ENCODE measurements around the gene TCEANC2.
"Not testable (repeated sequence)": the region's sequence is repeated elsewhere in the genome, so short reads cannot be mapped to it uniquely, and the experiment has no call there.

TCEANC2 gene

GRCh38 chr1:54086754-54087153, 33.3 kb downstream of the TCEANC2 start:
- peaks cover 5% of the 10 kb centered on the region for H3K4me1 Mint-ChIP-seq
- no peaks in the 10 kb centered on the region for H3K9me3 Mint-ChIP-seq
- H3K27ac Mint-ChIP-seq = no peak overlapping the region
- no peak for ATAC-seq (ENCODE audit: low read depth)
- H3K36me3 Mint-ChIP-seq = peaks cover 18% of the 10 kb centered on the region
- H3K4me3 Mint-ChIP-seq = no peak overlapping the region
- no peak for DNase-seq (ENCODE audit: low spot score in 2 of 2)
- no peaks in the 10 kb centered on the region for H3K27me3 Mint-ChIP-seq

GRCh38 chr1:54088385-54088784, 35.0 kb downstream of the TCEANC2 start:
- no peak overlapping the region for H3K4me3 Mint-ChIP-seq
- ATAC-seq (ENCODE audit: low read depth) = no peak
- peaks cover 11% of the 10 kb centered on the region for H3K36me3 Mint-ChIP-seq
- no peak overlapping the region for H3K27ac Mint-ChIP-seq
- no peaks in the 10 kb centered on the region for H3K9me3 Mint-ChIP-seq
- no peak for DNase-seq (ENCODE audit: low spot score in 2 of 2)
- no peaks in the 10 kb centered on the region for H3K27me3 Mint-ChIP-seq
- H3K4me1 Mint-ChIP-seq = peaks cover 3% of the 10 kb centered on the region

- H3K9me3 Mint-ChIP-seq = no peaks in the 10 kb centered on the region
Measured at GRCh38 chr1:54091666-54092065, 38.3 kb downstream of the TCEANC2 start.

GRCh38 chr1:54094001-54094729, 40.8 kb downstream of the TCEANC2 start:
- ATAC-seq (ENCODE audit: low read depth) (no peak), DNase-seq (ENCODE audit: low spot score in 2 of 2) (no peak)
- Mint-ChIP-seq H3K36me3 (peaks cover 20% of the 10 kb centered on the region), H3K27me3 (no peaks in the 10 kb centered on the region), H3K27ac (no peak overlapping the region), H3K4me3 (no peak overlapping the region), H3K4me1 (no peaks in the 10 kb centered on the region), H3K9me3 (no peaks in the 10 kb centered on the region)

More at GRCh38 chr1:54091666-54092065, 38.3 kb downstream of the TCEANC2 start:
- ATAC-seq (ENCODE audit: low read depth) (no peak), DNase-seq (ENCODE audit: low spot score in 2 of 2) (no peak)
- H3K4me3 Mint-ChIP-seq = no peak overlapping the region
- peaks cover 9% of the 10 kb centered on the region for H3K36me3 Mint-ChIP-seq
- no peaks in the 10 kb centered on the region for H3K27me3 Mint-ChIP-seq
- no peaks in the 10 kb centered on the region for H3K4me1 Mint-ChIP-seq
- no peak overlapping the region for H3K27ac Mint-ChIP-seq

GRCh38 chr1:54094730-54095105, 41.3 kb downstream of the TCEANC2 start:
- not testable (repeated sequence) for H3K27ac Mint-ChIP-seq

GRCh38 chr1:54095546-54096226, 42.3 kb downstream of the TCEANC2 start:
- Mint-ChIP-seq H3K27ac (no peak overlapping the region), H3K4me3 (no peak overlapping the region), H3K36me3 (peaks cover 26% of the 10 kb centered on the region), H3K4me1 (no peaks in the 10 kb centered on the region), H3K27me3 (no peaks in the 10 kb centered on the region), H3K9me3 (no peaks in the 10 kb centered on the region)
- DNase-seq (ENCODE audit: low spot score in 2 of 2) (no peak), ATAC-seq (ENCODE audit: low read depth) (no peak)

More at GRCh38 chr1:54094730-54095105, 41.3 kb downstream of the TCEANC2 start:
- ATAC-seq (ENCODE audit: low read depth); H3K4me3 Mint-ChIP-seq; H3K9me3 Mint-ChIP-seq; DNase-seq (ENCODE audit: low spot score in 2 of 2); H3K4me1 Mint-ChIP-seq; H3K27me3 Mint-ChIP-seq: not testable (repeated sequence)
- peaks cover 21% of the 10 kb centered on the region for H3K36me3 Mint-ChIP-seq

- Mint-ChIP-seq H3K9me3 (no peaks in the 10 kb centered on the region), H3K36me3 (peaks cover 28% of the 10 kb centered on the region), H3K4me3 (no peak overlapping the region), H3K27me3 (no peaks in the 10 kb centered on the region), H3K4me1 (no peaks in the 10 kb centered on the region), H3K27ac (no peak overlapping the region)
- ATAC-seq (ENCODE audit: low read depth) (no peak), DNase-seq (ENCODE audit: low spot score in 2 of 2) (no peak)
Measured at GRCh38 chr1:54096227-54096876, 42.9 kb downstream of the TCEANC2 start.

- Mint-ChIP-seq H3K4me1 (no peaks in the 10 kb centered on the region), H3K27me3 (no peaks in the 10 kb centered on the region), H3K4me3 (no peak overlapping the region), H3K9me3 (no peaks in the 10 kb centered on the region), H3K27ac (no peak overlapping the region), H3K36me3 (peaks cover 27% of the 10 kb centered on the region)
- ATAC-seq (ENCODE audit: low read depth) (no peak), DNase-seq (ENCODE audit: low spot score in 2 of 2) (no peak)
Measured at GRCh38 chr1:54096877-54097240, 43.5 kb downstream of the TCEANC2 start.

- Mint-ChIP-seq H3K9me3 (peaks cover 2% of the 10 kb centered on the region), H3K27ac (no peak overlapping the region), H3K27me3 (no peaks in the 10 kb centered on the region), H3K4me3 (no peak overlapping the region), H3K4me1 (no peaks in the 10 kb centered on the region), H3K36me3 (peaks cover 34% of the 10 kb centered on the region)
- no peak for DNase-seq (ENCODE audit: low spot score in 2 of 2)
- ATAC-seq (ENCODE audit: low read depth) = no peak
Measured at GRCh38 chr1:54099061-54099610, 45.7 kb downstream of the TCEANC2 start.

GRCh38 chr1:54100500-54100899, 47.1 kb downstream of the TCEANC2 start:
- Mint-ChIP-seq H3K36me3 (peaks cover 33% of the 10 kb centered on the region), H3K4me3 (no peak overlapping the region), H3K27me3 (no peaks in the 10 kb centered on the region), H3K9me3 (peaks cover 2% of the 10 kb centered on the region), H3K4me1 (no peaks in the 10 kb centered on the region), H3K27ac (no peak overlapping the region)
- DNase-seq (ENCODE audit: low spot score in 2 of 2) (no peak), ATAC-seq (ENCODE audit: low read depth) (no peak)

- no peaks in the 10 kb centered on the region for H3K4me1 Mint-ChIP-seq
- no peak overlapping the region for H3K4me3 Mint-ChIP-seq
- DNase-seq (ENCODE audit: low spot score in 2 of 2) = no peak
- ATAC-seq (ENCODE audit: low read depth) = no peak
- no peaks in the 10 kb centered on the region for H3K27me3 Mint-ChIP-seq
- H3K27ac Mint-ChIP-seq = no peak overlapping the region
- H3K36me3 Mint-ChIP-seq = peaks cover 27% of the 10 kb centered on the region
- peaks cover 2% of the 10 kb centered on the region for H3K9me3 Mint-ChIP-seq
Measured at GRCh38 chr1:54103414-54103813, 50.0 kb downstream of the TCEANC2 start.

GRCh38 chr1:54104613-54105012, 51.2 kb downstream of the TCEANC2 start:
- peaks cover 20% of the 10 kb centered on the region for H3K36me3 Mint-ChIP-seq
- H3K4me1 Mint-ChIP-seq; H3K27me3 Mint-ChIP-seq; H3K9me3 Mint-ChIP-seq; H3K27ac Mint-ChIP-seq; DNase-seq (ENCODE audit: low spot score in 2 of 2); ATAC-seq (ENCODE audit: low read depth); H3K4me3 Mint-ChIP-seq: not testable (repeated sequence)

- DNase-seq (ENCODE audit: low spot score in 2 of 2) (no peak), ATAC-seq (ENCODE audit: low read depth) (no peak)
- no peak overlapping the region for H3K4me3 Mint-ChIP-seq
- peaks cover 20% of the 10 kb centered on the region for H3K36me3 Mint-ChIP-seq
- no peaks in the 10 kb centered on the region for H3K4me1 Mint-ChIP-seq
- peaks cover 2% of the 10 kb centered on the region for H3K9me3 Mint-ChIP-seq
- H3K27me3 Mint-ChIP-seq = no peaks in the 10 kb centered on the region
- no peak overlapping the region for H3K27ac Mint-ChIP-seq
Measured at GRCh38 chr1:54105080-54105479, 51.7 kb downstream of the TCEANC2 start.

- ATAC-seq (ENCODE audit: low read depth) (no peak), DNase-seq (ENCODE audit: low spot score in 2 of 2) (no peak)
- no peaks in the 10 kb centered on the region for H3K4me1 Mint-ChIP-seq
- H3K4me3 Mint-ChIP-seq = no peak overlapping the region
- H3K27ac Mint-ChIP-seq = no peak overlapping the region
- peaks cover 15% of the 10 kb centered on the region for H3K36me3 Mint-ChIP-seq
- peaks cover 2% of the 10 kb centered on the region for H3K9me3 Mint-ChIP-seq
- no peaks in the 10 kb centered on the region for H3K27me3 Mint-ChIP-seq
Measured at GRCh38 chr1:54105736-54106269, 52.4 kb downstream of the TCEANC2 start.
